Mesenchymal stem cell (in vitro differentiated cells and primary cell): ENCODE results near the gene OSR1.
A peak's percentile ranks its signal among the peaks of the same experiment; 100 is the strongest.

ENCODE experiments used
- DNase-seq: peaks from one replicate; pipeline ENCODE4 v3.0.0-alpha.2; 2013
- H2AFZ ChIP-seq: one replicate; pipeline ENCODE4 v1.6.1; 2013; ENCODE audit warnings: low read depth, mild to moderate bottlenecking, control low read depth, inconsistent platforms, low read length, moderate library complexity
- H2AK5ac ChIP-seq: 2 replicates; pipeline ENCODE4 v1.6.1; 2013; ENCODE audit warnings: low read length, moderate library complexity, mild to moderate bottlenecking, inconsistent platforms; ENCODE audit not compliant: severe bottlenecking
- H2BK120ac ChIP-seq: one replicate; pipeline ENCODE4 v1.6.1; 2013; ENCODE audit warnings: low read depth, mild to moderate bottlenecking, inconsistent platforms, low read length, moderate library complexity
- H2BK12ac ChIP-seq, 2 experiments: one replicate each; pipeline ENCODE4 v1.6.1; 2013; ENCODE audit warnings: inconsistent platforms in 2 of 2, low read length in 2 of 2, mild to moderate bottlenecking in 2 of 2, moderate library complexity in 2 of 2, control low read depth in 1 of 2
- H2BK15ac ChIP-seq: one replicate; pipeline ENCODE4 v1.6.1; 2013; ENCODE audit warnings: mild to moderate bottlenecking, low read depth, inconsistent platforms; ENCODE audit not compliant: poor library complexity, severe bottlenecking
- H2BK5ac ChIP-seq: 2 replicates; pipeline ENCODE4 v1.6.1; 2013; ENCODE audit warnings: low read depth, mild to moderate bottlenecking, low read length, control low read depth, inconsistent platforms; ENCODE audit not compliant: poor library complexity, severe bottlenecking
- H3K14ac ChIP-seq, 2 experiments: one replicate each; pipeline ENCODE4 v1.6.1; 2013; ENCODE audit warnings: inconsistent platforms in 2 of 2, low read length in 2 of 2, control low read depth in 1 of 2, mild to moderate bottlenecking in 1 of 2, moderate library complexity in 1 of 2
- H3K18ac ChIP-seq, 2 experiments: one replicate each; pipeline ENCODE4 v1.6.1; 2013; ENCODE audit warnings: inconsistent platforms in 2 of 2, low read length in 2 of 2, control low read depth in 1 of 2, low read depth in 1 of 2, mild to moderate bottlenecking in 1 of 2
- H3K23ac ChIP-seq, 2 experiments: one replicate each; pipeline ENCODE4 v1.6.1; 2013; ENCODE audit warnings: inconsistent platforms in 2 of 2, low read length in 2 of 2, mild to moderate bottlenecking in 2 of 2, moderate library complexity in 2 of 2, control low read depth in 1 of 2
- H3K27ac ChIP-seq: 2 replicates; pipeline ENCODE4 v1.5.1; 2013; ENCODE audit warnings: mild to moderate bottlenecking, moderate library complexity, low read length, control low read depth, inconsistent platforms; ENCODE audit not compliant: poor library complexity, severe bottlenecking
- H3K27me3 ChIP-seq, 2 experiments: 2 replicates each; pipeline versions ENCODE4 v1.6.1 to v1.7.0; 2013; ENCODE audit warnings: low read length in 2 of 2, mild to moderate bottlenecking in 2 of 2, moderate library complexity in 2 of 2, control low read depth in 1 of 2, inconsistent platforms in 1 of 2; ENCODE audit not compliant: control insufficient read depth in 1 of 2, insufficient read depth in 1 of 2
- H3K36me3 ChIP-seq, 2 experiments: 2 replicates each; pipeline versions ENCODE4 v1.6.1 to v1.7.0; 2013; ENCODE audit warnings: low read length in 2 of 2, control low read depth in 1 of 2, inconsistent platforms in 1 of 2, low read depth in 1 of 2, mild to moderate bottlenecking in 1 of 2; ENCODE audit not compliant: insufficient read depth in 2 of 2, control insufficient read depth in 1 of 2
- H3K4ac ChIP-seq, 2 experiments: one replicate each; pipeline ENCODE4 v1.6.1; 2013; ENCODE audit warnings: inconsistent platforms in 2 of 2, low read length in 2 of 2, mild to moderate bottlenecking in 2 of 2, moderate library complexity in 2 of 2, control low read depth in 1 of 2, low read depth in 1 of 2
- H3K4me1 ChIP-seq: 2 replicates; pipeline ENCODE4 v1.6.1; 2013; ENCODE audit warnings: low read depth, low read length, control low read depth; ENCODE audit not compliant: control insufficient read depth, insufficient read depth
- H3K4me2 ChIP-seq: 2 replicates; pipeline ENCODE4 v1.6.1; 2013; ENCODE audit warnings: low read length, mild to moderate bottlenecking, inconsistent platforms; ENCODE audit not compliant: poor library complexity, severe bottlenecking
- H3K4me3 ChIP-seq, 2 experiments: 2 replicates each; pipeline versions ENCODE4 v1.5.1 to v1.7.0; 2013; ENCODE audit warnings: low read length in 2 of 2, mild to moderate bottlenecking in 2 of 2, control low read depth in 1 of 2, low read depth in 1 of 2; ENCODE audit not compliant: insufficient read depth in 1 of 2
- H3K79me1 ChIP-seq: replicated peaks from 2 replicates; pipeline ENCODE4 v1.6.1; 2013; ENCODE audit warnings: mild to moderate bottlenecking, control low read depth, low read length, inconsistent platforms; ENCODE audit not compliant: poor library complexity, severe bottlenecking
- H3K9ac ChIP-seq: 2 replicates; pipeline ENCODE4 v1.7.0; 2013; ENCODE audit warnings: mild to moderate bottlenecking, low read length, moderate library complexity
- H3K9me3 ChIP-seq: 2 replicates; pipeline ENCODE4 v1.7.0; 2013; ENCODE audit warnings: mild to moderate bottlenecking, low read length; ENCODE audit not compliant: control insufficient read depth
- H4K8ac ChIP-seq: one replicate; pipeline ENCODE4 v1.6.1; 2013; ENCODE audit warnings: inconsistent platforms, mild to moderate bottlenecking, low read length, moderate library complexity
- H4K91ac ChIP-seq: one replicate; pipeline ENCODE4 v1.6.1; 2013; ENCODE audit warnings: mild to moderate bottlenecking, low read length, inconsistent platforms
- WGBS: methylation state at CpG from one replicate; pipeline ENCODE4 v1.1.7; 2013; ENCODE audit warnings: mixed read lengths; 5-methylcytosine and 5-hydroxymethylcytosine counted together

Gene OSR1

GRCh38 chr2:19359456-19359855 lies 1.0 kb upstream of the OSR1 start:
- peak overlapping the region in 1 of 2 experiments; percentile 79 for H3K4me3 ChIP-seq
- no peak overlapping the region for H4K91ac ChIP-seq
- H3K18ac ChIP-seq: no peak overlapping the region
- WGBS: 77% methylated on average over 2 of the region's 4 CpGs
- H2BK12ac ChIP-seq: no peak overlapping the region
- no peak overlapping the region for H3K4ac ChIP-seq
- peak overlapping the region; percentile 85 for H3K9ac ChIP-seq
- H2BK5ac ChIP-seq: no peak overlapping the region
- DNase-seq: no peak
- no peak overlapping the region for H2BK15ac ChIP-seq
- peaks cover 0 to 54% of the 10 kb centered on the region in 2 experiments for H3K27me3 ChIP-seq
- no peak overlapping the region for H4K8ac ChIP-seq
- no peak overlapping the region for H3K4me2 ChIP-seq
- H3K4me1 ChIP-seq: peaks cover 36% of the 10 kb centered on the region
- no peak overlapping the region for H2AK5ac ChIP-seq
- no peaks in the 10 kb centered on the region for H3K9me3 ChIP-seq
- H3K23ac ChIP-seq: no peak overlapping the region
- H2BK120ac ChIP-seq: no peak overlapping the region
- H3K36me3 ChIP-seq: no peaks in the 10 kb centered on the region
- no peak overlapping the region for H2AFZ ChIP-seq
- no peak overlapping the region for H3K14ac ChIP-seq
- H3K79me1 ChIP-seq: peaks cover 4% of the 10 kb centered on the region
- no peak overlapping the region for H3K27ac ChIP-seq

GRCh38 chr2:19359021-19359357 lies 566 bp upstream of the OSR1 start:
- Histone ChIP-seq H3K79me1 (peaks cover 4% of the 10 kb centered on the region), H2AK5ac (no peak overlapping the region), H3K4me2 (peak overlapping the region; percentile 72), H3K9me3 (no peaks in the 10 kb centered on the region), H3K4me1 (peaks cover 36% of the 10 kb centered on the region), H3K23ac (peak overlapping the region in 1 of 2 experiments; percentile 51), H3K4me3 (peak overlapping the region; percentile 55 to 79), H2BK15ac (no peak overlapping the region), H3K18ac (peak overlapping the region in 1 of 2 experiments; percentile 71), H3K36me3 (no peaks in the 10 kb centered on the region), H2BK120ac (no peak overlapping the region), H3K14ac (no peak overlapping the region), H2AFZ (peak overlapping the region; percentile 3), H3K4ac (no peak overlapping the region), H4K91ac (no peak overlapping the region), H3K27ac (no peak overlapping the region), H2BK12ac (peak overlapping the region in 1 of 2 experiments; percentile 11), H3K27me3 (peaks cover 0 to 55% of the 10 kb centered on the region in 2 experiments), H2BK5ac (no peak overlapping the region), H3K9ac (peak overlapping the region; percentile 85), H4K8ac (peak overlapping the region; percentile 92)
- 11% methylated on average over 14 of the region's 14 CpGs for WGBS
- no peak for DNase-seq

GRCh38 chr2:19357402-19358241 lies 801 bp downstream of the OSR1 start:
- Histone ChIP-seq H3K23ac (peak overlapping the region in 1 of 2 experiments; percentile 81), H2AK5ac (no peak overlapping the region), H2BK120ac (no peak overlapping the region), H3K4me3 (peak overlapping the region; percentile 60 to 89), H3K9ac (peak overlapping the region; percentile 95), H3K79me1 (peaks cover 7% of the 10 kb centered on the region), H2BK12ac (peak overlapping the region in 1 of 2 experiments; percentile 69), H4K91ac (peak overlapping the region; percentile 37), H3K18ac (peak overlapping the region; percentile 8 to 54), H3K9me3 (no peaks in the 10 kb centered on the region), H3K36me3 (peaks cover 9 to 10% of the 10 kb centered on the region in 2 experiments), H2AFZ (no peak overlapping the region), H3K4ac (peak overlapping the region in 1 of 2 experiments; percentile 21), H3K27ac (no peak overlapping the region), H3K4me1 (peaks cover 36% of the 10 kb centered on the region), H2BK5ac (no peak overlapping the region), H3K14ac (no peak overlapping the region), H2BK15ac (no peak overlapping the region), H4K8ac (no peak overlapping the region), H3K27me3 (peaks cover 0 to 66% of the 10 kb centered on the region in 2 experiments), H3K4me2 (peak overlapping the region; percentile 97)
- WGBS: 5% methylated on average over 45 of the region's 45 CpGs
- DNase-seq: peak; percentile 52

- Histone ChIP-seq H3K27me3 (peaks cover 0 to 66% of the 10 kb centered on the region in 2 experiments), H3K36me3 (peaks cover 13 to 18% of the 10 kb centered on the region in 2 experiments), H4K8ac (peak overlapping the region; percentile 31), H3K4me3 (peak overlapping the region; percentile 59 to 89), H3K79me1 (peaks cover 7% of the 10 kb centered on the region), H3K9ac (peak overlapping the region; percentile 95), H2BK15ac (peak overlapping the region; percentile 33), H3K4me2 (peak overlapping the region; percentile 97), H2AK5ac (no peak overlapping the region), H3K14ac (no peak overlapping the region), H2BK120ac (no peak overlapping the region), H3K4ac (no peak overlapping the region), H4K91ac (no peak overlapping the region), H3K9me3 (no peaks in the 10 kb centered on the region), H3K18ac (peak overlapping the region in 1 of 2 experiments; percentile 55), H2BK12ac (no peak overlapping the region), H3K4me1 (peaks cover 38% of the 10 kb centered on the region), H2BK5ac (no peak overlapping the region), H3K23ac (no peak overlapping the region), H2AFZ (peak overlapping the region; percentile 32), H3K27ac (no peak overlapping the region)
- DNase-seq: peak; percentile 45
- WGBS: 5% methylated on average over 53 of the region's 54 CpGs
Measured at GRCh38 chr2:19356545-19357401, 1.6 kb downstream of the OSR1 start.
